Stomach (tissue), 9 donors: Measurements from ENCODE around the gene TATDN3. TPM values are rescaled to one million over a fixed set of nuclear protein-coding genes. Genes with fewer than 3 reads are reported as not detected.
A peak's percentile ranks its signal among the peaks of the same experiment; 100 is the strongest.
"Not testable (repeated sequence)": the region's sequence is repeated elsewhere in the genome, so short reads cannot be mapped to it uniquely, and the experiment has no call there.

Experiments used
- DNase-seq, 2 donors: peaks; one replicate each; pipeline versions ENCODE4 v3.0.0 to v3.0.0-alpha.2; 2013 to 2019
- H3K27ac ChIP-seq, 5 donors: fragments of 200-600 bp in 4 of 5; sonication (generic) in 4 of 5; one replicate each; pipeline ENCODE4 v1.5.1; 2013 to 2019; ENCODE audit warnings: mild to moderate bottlenecking in 1 of 5, moderate library complexity in 1 of 5
- H3K27me3 ChIP-seq, 3 donors: fragments of 200-600 bp; sonication (generic); one replicate each; pipeline ENCODE4 v1.5.1; 2017 to 2019; ENCODE audit warnings: mixed run types in 1 of 3
- H3K36me3 ChIP-seq, 4 donors: fragments of 200-600 bp; sonication (generic); 1 replicate in 3 of 4; 2 replicates in 1 of 4; pipeline ENCODE4 v1.5.1; 2016 to 2019
- H3K4me1 ChIP-seq, 4 donors: fragments of 200-600 bp; sonication (generic); one replicate each; pipeline ENCODE4 v1.5.1; 2016 to 2019
- H3K4me3 ChIP-seq, 4 donors: fragments of 200-600 bp; sonication (generic) in 3 of 4; one replicate each; pipeline ENCODE4 v1.5.1; 2016 to 2019; ENCODE audit warnings: mild to moderate bottlenecking in 1 of 4
- H3K9me3 ChIP-seq, 4 donors: fragments of 200-600 bp; sonication (generic); one replicate each; pipeline ENCODE4 v1.5.1; 2016 to 2019
- CTCF ChIP-seq, 7 experiments: fragments of 450-650 bp in 4 of 7; fragments of 200-600 bp in 3 of 7; sonication (generic) in 3 of 7; IDR thresholded peaks; one replicate each; pipeline ENCODE4 v1.5.1; 2016 to 2019; ENCODE audit warnings: antibody characterized with exemption in 7 of 7, control low read depth in 2 of 7, mild to moderate bottlenecking in 1 of 7
- EP300 ChIP-seq: sonication (generic); formaldehyde crosslinking; IDR thresholded peaks from one replicate; pipeline ENCODE4 v1.6.1; 2017; ENCODE audit warnings: antibody characterized with exemption
- POLR2A ChIP-seq, 4 donors: fragments of 450-650 bp; IDR thresholded peaks; one replicate each; pipeline ENCODE4 v1.6.1; 2016; ENCODE audit warnings: antibody characterized with exemption in 4 of 4, control low read depth in 2 of 4, mild to moderate bottlenecking in 1 of 4, moderate library complexity in 1 of 4
- POLR2AphosphoS5 ChIP-seq, 3 donors: sonication (generic); formaldehyde crosslinking; IDR thresholded peaks; one replicate each; pipeline ENCODE4 v1.6.1; 2016; ENCODE audit warnings: antibody characterized with exemption in 3 of 3
- WGBS, 5 donors: extraction: QIAGEN DNeasy Blood & Tissue Kit in 3 of 5; methylation state at CpG; one replicate each; pipeline versions ENCODE4 v1.1.5 to v1.1.7; 2013 to 2018; 5-methylcytosine and 5-hydroxymethylcytosine counted together
- intact Hi-C: fragments of 100-400 bp; cut with DNase I; formaldehyde crosslinking; loops from one replicate; pipeline ENCODE4 v1.15.1; 2023; ENCODE audit warnings: low total_unique reads
- polyA plus RNA-seq, 3 donors: library from polyadenylated mRNA; stranded (reverse); fragments of 200-250 nt; gene quantifications; one replicate each; pipeline ENCODE4 v1.2.3, GENCODE V29; 2013
- total RNA-seq, 5 donors: library from RNA; depleted of rRNA; stranded (reverse); fragments of >200 nt; gene quantifications; one replicate each; pipeline versions ENCODE4 v1.1.0 to v1.2.3, GENCODE V29; 2014 to 2016
- donor health status: healthy with polysubstance abuse.
- donor health status: Bipolar disorder and iron deficiency.
- donor health status: healthy.

TATDN3 gene
- total and polyA plus RNA-seq, 8 donors: 2.6 to 52.2 (median 10.2) TPM

GRCh38 chr1:212828395-212828794, 36.7 kb downstream of the TATDN3 start:
- TF ChIP-seq CTCF (IDR thresholded peaks at IDR 0.05) (no peak), POLR2A (IDR thresholded peaks at IDR 0.05) (no peak), EP300 (no peak), POLR2AphosphoS5 (IDR thresholded peaks at IDR 0.05) (no peak)
- Histone ChIP-seq H3K36me3 (no peaks in the 10 kb centered on the region), H3K27ac (no peak overlapping the region), H3K9me3 (peaks cover 11 to 20% (median 16%) of the 10 kb centered on the region in 4 donors), H3K4me3 (no peak overlapping the region), H3K4me1 (peaks cover 0 to 16% (median 7%) of the 10 kb centered on the region in 4 donors), H3K27me3 (no peaks in the 10 kb centered on the region)
- DNase-seq: no peak
- intact Hi-C loops: no loop called here
- 79 to 91% (median 86%) methylated on average over 2 of the region's 2 CpGs for WGBS, 5 donors

- H3K4me1 ChIP-seq: peaks cover 0 to 27% (median 7%) of the 10 kb centered on the region in 4 donors
- intact Hi-C loops, H3K27me3 ChIP-seq, H3K9me3 ChIP-seq, H3K36me3 ChIP-seq, H3K4me3 ChIP-seq: not testable (repeated sequence)
- DNase-seq: peak; percentile 49 to 81
- TF ChIP-seq POLR2AphosphoS5 (IDR thresholded peaks at IDR 0.05): peak in 2 of 3 donors; percentile 31 to 64
- 32 to 60% (median 41%) methylated on average over 8 of the region's 8 CpGs for WGBS, 5 donors
- H3K27ac ChIP-seq: peak overlapping the region; percentile 39 to 92 (median 73)
Observed at GRCh38 chr1:212833211-212834207, 41.8 kb downstream of the TATDN3 start.

GRCh38 chr1:212838145-212838544, 46.5 kb downstream of the TATDN3 start:
- Histone ChIP-seq H3K27me3 (no peaks in the 10 kb centered on the region), H3K9me3 (no peaks in the 10 kb centered on the region), H3K4me3 (no peak overlapping the region), H3K36me3 (no peaks in the 10 kb centered on the region), H3K27ac (no peak overlapping the region), H3K4me1 (peaks cover 0 to 12% (median under 1%) of the 10 kb centered on the region in 4 donors)
- TF ChIP-seq POLR2AphosphoS5 (IDR thresholded peaks at IDR 0.05) (no peak), CTCF (IDR thresholded peaks at IDR 0.05) (no peak)
- no peak for DNase-seq
- WGBS, 5 donors: 75 to 83% (median 82%) methylated on average over 5 of the region's 5 CpGs
- intact Hi-C loops: no loop called here

GRCh38 chr1:212844521-212844920, 52.8 kb downstream of the TATDN3 start:
- WGBS, 5 donors: 67 to 83% (median 78%) methylated on average over 3 of the region's 3 CpGs
- DNase-seq, H3K9me3 ChIP-seq, intact Hi-C loops, H3K27me3 ChIP-seq, H3K36me3 ChIP-seq, H3K27ac ChIP-seq, H3K4me3 ChIP-seq, H3K4me1 ChIP-seq: not testable (repeated sequence)

GRCh38 chr1:212847549-212847948, 55.9 kb downstream of the TATDN3 start, which contains the start of gene SPATA45:
Gene SPATA45, minus strand, starts transcription at chr1:212847649. Its CDS starts 11,500 bp downstream, at chr1:212836149.
- no peaks in the 10 kb centered on the region for H3K4me1 ChIP-seq
- 96 to 98% (median 96%) methylated on average over 4 of the region's 4 CpGs for WGBS, 5 donors
- TF ChIP-seq POLR2AphosphoS5 (IDR thresholded peaks at IDR 0.05): no peak
- TF ChIP-seq POLR2A (IDR thresholded peaks at IDR 0.05): no peak
- TF ChIP-seq CTCF (IDR thresholded peaks at IDR 0.05): no peak
- no peak for TF ChIP-seq EP300
- peaks cover 0 to 10% (median 0%) of the 10 kb centered on the region in 4 donors for H3K9me3 ChIP-seq
- no peak within 1 kb of the TSS for H3K4me3 ChIP-seq
- no peaks in the 10 kb centered on the region for H3K27me3 ChIP-seq
- H3K27ac ChIP-seq: no peak within 1 kb of the TSS
- no peaks in the 10 kb centered on the region for H3K36me3 ChIP-seq
- intact Hi-C loops: no loop called here
- DNase-seq: no peak
